ENCODE data around the gene RELA.
A peak's percentile ranks its signal among the peaks of the same experiment; 100 is the strongest.

The RELA gene

DNA sequence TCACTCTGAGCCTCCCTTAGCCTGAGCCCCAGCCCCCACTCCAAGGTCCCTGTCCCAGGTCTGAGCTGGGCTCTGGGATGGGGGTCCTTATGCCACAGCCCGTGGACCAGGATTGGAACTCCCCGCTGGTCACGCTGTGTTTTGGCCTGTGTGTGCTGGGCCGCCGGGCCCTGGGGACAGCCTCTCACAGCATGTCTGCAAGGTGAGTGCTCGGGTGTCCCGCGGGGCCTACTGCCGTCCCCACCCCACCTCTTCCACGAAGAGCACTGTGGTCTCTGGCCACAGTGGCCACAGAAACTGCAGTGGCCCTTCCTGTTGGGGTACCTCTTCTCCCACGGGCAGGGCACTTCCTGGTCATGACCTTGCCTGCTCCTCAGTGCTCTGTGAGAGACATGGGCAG is 28.3 kb downstream of the RELA start:
- no peak for DNase-seq (ENCODE audit: low read depth in 1 of 2, low spot score in 1 of 2)

GRCh38 chr11:65634109-65634436 is 28.6 kb downstream of the RELA start:
- DNase-seq (ENCODE audit: low read depth in 1 of 2, low spot score in 1 of 2), result no peak

- DNase-seq (ENCODE audit: low read depth in 1 of 2, low spot score in 1 of 2), result no peak
Observed at GRCh38 chr11:65633390-65634108, 29.2 kb downstream of the RELA start.

GRCh38 chr11:65630215-65630614 is 32.5 kb downstream of the RELA start:
- DNase-seq (ENCODE audit: low read depth in 1 of 2, low spot score in 1 of 2), result no peak

GRCh38 chr11:65629579-65629978 is 33.1 kb downstream of the RELA start:
- DNase-seq (ENCODE audit: low read depth in 1 of 2, low spot score in 1 of 2), result no peak

- no peak for DNase-seq (ENCODE audit: low read depth in 1 of 2, low spot score in 1 of 2)
Observed at GRCh38 chr11:65627202-65627601, 35.5 kb downstream of the RELA start.

- peak in 1 of 2 donors; percentile 28 for DNase-seq (ENCODE audit: low read depth in 1 of 2, low spot score in 1 of 2)
Observed at GRCh38 chr11:65625628-65626342, 36.9 kb downstream of the RELA start.

GRCh38 chr11:65624931-65625627 is 37.6 kb downstream of the RELA start:
- no peak for DNase-seq (ENCODE audit: low read depth in 1 of 2, low spot score in 1 of 2)

- DNase-seq (ENCODE audit: low read depth in 1 of 2, low spot score in 1 of 2), result no peak
Observed at GRCh38 chr11:65623852-65624616, 38.7 kb downstream of the RELA start.

DNA sequence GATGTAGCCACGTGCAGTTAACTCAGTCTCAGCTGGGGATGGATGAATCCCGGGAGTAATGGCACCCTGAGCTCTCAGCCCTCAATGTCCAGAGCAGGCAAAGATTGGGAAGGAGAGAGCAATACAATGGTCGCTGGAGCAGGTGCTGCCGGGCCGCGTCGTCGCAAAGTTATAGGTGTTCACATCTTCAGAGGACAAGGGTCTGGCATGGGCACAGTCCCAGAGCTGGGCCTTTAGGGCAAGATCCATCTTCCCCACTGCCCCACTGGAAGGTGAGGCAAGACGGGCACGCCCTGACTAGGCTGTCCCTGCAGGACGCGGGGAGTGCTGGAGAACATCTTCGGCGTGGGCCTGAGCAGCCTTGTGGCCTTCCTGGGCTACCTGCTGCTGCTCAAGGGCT is 39.5 kb downstream of the RELA start:
- no peak for DNase-seq (ENCODE audit: low read depth in 1 of 2, low spot score in 1 of 2)

- no peak for DNase-seq (ENCODE audit: low read depth in 1 of 2, low spot score in 1 of 2)
Observed at GRCh38 chr11:65622011-65622410, 40.7 kb downstream of the RELA start.

DNA sequence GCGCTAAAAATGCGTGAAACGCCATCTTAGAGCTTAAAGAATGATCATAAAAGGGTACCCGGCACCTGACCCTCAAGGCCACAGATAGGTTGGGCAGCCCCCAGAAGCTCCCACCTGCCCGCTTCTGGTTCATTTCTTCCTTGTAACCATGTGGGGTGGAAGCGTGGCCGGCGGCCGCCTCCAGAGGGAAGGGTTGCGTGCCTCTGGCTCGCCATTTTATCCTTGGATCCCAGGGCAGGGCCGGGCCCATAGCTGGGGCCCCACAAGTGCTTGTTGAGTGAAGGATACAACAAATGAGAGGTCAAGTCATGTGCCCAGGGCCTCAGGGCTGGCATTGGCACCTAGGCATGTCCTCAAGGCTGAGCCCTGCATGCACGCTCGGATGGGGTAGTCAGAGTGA is 41.3 kb downstream of the RELA start:
- DNase-seq (ENCODE audit: low read depth in 1 of 2, low spot score in 1 of 2), result no peak

DNA sequence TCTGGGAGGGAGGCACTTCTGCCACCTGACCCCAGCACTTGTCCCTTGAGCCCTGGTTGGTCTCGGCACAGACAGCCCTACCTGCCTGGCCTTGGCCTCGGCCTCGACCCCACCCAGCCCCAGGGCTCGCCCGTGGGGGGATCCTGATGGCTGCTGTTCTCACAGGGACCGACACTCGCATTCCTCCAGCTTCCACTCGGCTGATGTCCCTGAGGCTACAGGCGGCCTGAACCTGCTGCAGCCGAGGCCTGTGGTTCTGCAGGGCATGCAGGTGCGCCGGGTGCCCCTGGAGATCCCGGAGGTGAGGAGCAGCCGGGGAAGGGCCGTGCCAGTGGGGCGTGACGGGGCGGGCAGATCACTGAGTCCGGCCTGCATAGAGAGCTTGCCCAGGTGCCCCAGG is 42.0 kb downstream of the RELA start:
- no peak for DNase-seq (ENCODE audit: low read depth in 1 of 2, low spot score in 1 of 2)

GRCh38 chr11:65619281-65619928 is 43.3 kb downstream of the RELA start:
- no peak for DNase-seq (ENCODE audit: low read depth in 1 of 2, low spot score in 1 of 2)

DNA sequence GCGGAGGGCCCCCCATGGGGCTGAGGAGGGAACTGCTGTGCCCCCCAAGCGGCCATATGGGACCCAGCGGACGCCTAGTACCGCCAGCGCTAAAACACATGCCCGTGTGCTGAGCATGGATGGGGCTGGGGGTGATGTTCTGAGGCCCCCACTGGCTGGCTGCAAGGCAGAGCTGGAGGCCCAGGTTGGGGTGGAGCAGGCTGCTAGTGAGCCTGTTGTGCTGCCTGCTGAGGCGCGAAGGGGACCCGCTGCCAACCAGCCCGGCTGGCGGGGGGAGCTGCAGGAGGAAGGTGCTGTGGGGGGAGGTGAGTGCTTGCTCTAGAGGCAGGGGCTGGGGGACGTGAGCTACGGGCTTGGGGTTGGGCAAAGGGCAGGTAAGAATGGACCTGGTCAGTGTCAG is 44.0 kb downstream of the RELA start:
- no peak for DNase-seq (ENCODE audit: low read depth in 1 of 2, low spot score in 1 of 2)

DNA sequence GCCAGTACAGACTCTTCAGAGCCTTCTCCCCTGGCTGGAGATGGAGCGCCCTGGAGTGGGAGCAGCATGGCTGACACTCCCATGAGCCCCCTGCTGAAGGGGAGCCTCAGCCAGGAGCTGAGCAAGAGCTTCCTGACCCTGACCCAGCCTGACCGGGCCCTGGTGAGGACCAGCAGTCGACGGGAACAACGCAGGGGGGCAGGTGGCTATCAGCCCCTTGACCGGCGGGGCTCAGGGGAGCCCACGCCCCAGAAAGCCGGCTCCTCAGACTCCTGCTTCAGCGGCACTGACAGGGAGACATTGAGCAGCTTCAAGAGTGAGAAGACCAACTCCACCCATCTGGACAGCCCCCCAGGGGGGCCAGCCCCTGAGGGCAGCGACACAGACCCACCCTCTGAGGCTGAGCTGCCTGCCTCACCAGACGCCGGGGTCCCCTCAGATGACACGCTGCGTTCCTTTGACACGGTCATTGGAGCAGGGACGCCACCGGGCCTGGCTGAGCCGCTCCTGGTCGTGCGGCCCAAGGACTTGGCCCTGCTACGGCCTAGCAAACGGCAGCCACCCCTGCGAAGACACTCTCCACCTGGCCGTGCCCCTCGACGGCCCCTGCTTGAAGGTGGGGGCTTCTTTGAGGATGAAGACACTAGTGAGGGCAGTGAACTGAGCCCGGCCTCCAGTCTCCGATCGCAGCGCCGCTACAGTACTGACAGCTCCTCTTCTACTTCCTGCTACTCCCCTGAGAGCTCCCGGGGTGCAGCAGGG is 44.5 kb downstream of the RELA start:
- DNase-seq (ENCODE audit: low read depth in 1 of 2, low spot score in 1 of 2), result no peak

DNA sequence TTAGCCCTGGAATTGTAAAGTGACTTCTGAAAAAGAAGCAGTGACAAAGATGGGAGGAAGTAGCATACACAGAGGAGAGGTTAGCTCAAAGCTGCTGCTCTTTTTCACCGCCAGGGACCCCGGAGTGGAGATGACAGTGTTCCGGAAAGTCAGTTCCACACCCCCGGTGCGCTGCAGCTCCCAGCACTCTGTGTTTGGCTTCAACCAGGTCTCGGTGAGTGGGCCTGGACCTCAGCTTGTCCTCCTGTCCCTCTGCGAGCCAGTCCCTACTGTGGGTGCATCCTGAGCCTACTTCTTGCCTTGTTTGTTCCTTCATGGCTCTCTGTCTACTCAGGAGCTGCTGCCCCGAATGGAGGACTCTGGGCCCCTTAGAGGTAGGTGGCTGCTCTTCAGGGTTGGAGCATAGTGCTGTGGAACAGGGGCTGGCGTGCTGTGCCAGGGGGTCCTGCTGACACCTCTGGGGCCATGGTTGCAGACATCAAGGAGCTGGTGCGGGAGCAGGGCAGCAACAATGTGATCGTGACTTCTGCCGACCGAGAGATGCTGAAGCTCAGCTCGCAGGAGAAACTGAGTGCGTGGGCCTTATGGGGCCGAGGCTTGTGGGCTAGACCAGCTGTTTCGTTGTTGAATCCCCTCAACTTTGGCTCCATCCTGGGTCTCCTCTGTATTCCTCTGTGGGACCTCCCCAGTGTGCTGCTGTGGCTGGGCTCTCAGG is 45.4 kb downstream of the RELA start:
- DNase-seq (ENCODE audit: low read depth in 1 of 2, low spot score in 1 of 2), result no peak

- DNase-seq (ENCODE audit: low read depth in 1 of 2, low spot score in 1 of 2), result no peak
Observed at GRCh38 chr11:65616575-65617001, 46.1 kb downstream of the RELA start.

- peak in 1 of 2 donors; percentile 26 for DNase-seq (ENCODE audit: low read depth in 1 of 2, low spot score in 1 of 2)
Observed at GRCh38 chr11:65615950-65616574, 46.7 kb downstream of the RELA start.

Data from stimulated activated CD4-positive, alpha-beta T cell treated with anti-CD3 and anti-CD28 coated beads, Interleukin-15, amount 100 ng/mL, for 1 hour (primary cell).